B cell (primary cell): ENCODE data around the gene KCTD12. TPM values are rescaled to one million over a fixed set of nuclear protein-coding genes. Genes with fewer than 3 reads are reported as not detected.

Experiments
- ATAC-seq: fragments of 200-7000 bp; cut with Tn5 transposase; one replicate; pipeline ENCODE4 v1.10.0; 2021; ENCODE audit warnings: low read depth, mild to moderate bottlenecking, moderate number of reproducible peaks, moderate library complexity
- CTCF ChIA-PET: fragments of 350-600 bp; sonication (Branson Sonifier 250); formaldehyde crosslinking; loops from one replicate; lab custom pipeline; 2021; ENCODE audit warnings: antibody characterized with exemption, inconsistent platforms; lab: Charles Lee
- POLR2A ChIA-PET: fragments of 350-600 bp; sonication (Branson Sonifier 250); formaldehyde crosslinking; loops from one replicate; lab custom pipeline; 2021; ENCODE audit warnings: antibody characterized with exemption; lab: Charles Lee
- DNase-seq: peaks from one replicate; pipeline ENCODE4 v3.0.0; 2013
- H2AFZ ChIP-seq: 2 replicates; pipeline ENCODE4 v1.6.1; 2012; ENCODE audit warnings: mild to moderate bottlenecking, low read depth, low read length; ENCODE audit not compliant: insufficient read depth, poor library complexity, severe bottlenecking
- H3K27ac ChIP-seq, 2 donors: 1 replicate in 1 of 2; 2 replicates in 1 of 2; pipeline ENCODE4 v1.5.1; 2012 to 2013; ENCODE audit warnings: low read length in 2 of 2, mild to moderate bottlenecking in 2 of 2, moderate library complexity in 1 of 2
- H3K27me3 ChIP-seq, 4 experiments: fragments of 200-600 bp in 1 of 4; sonication (generic) in 1 of 4; replicated peaks in 1 of 4; 1 replicate in 2 of 4; 2 replicates in 2 of 4; pipeline versions ENCODE4 v1.6.1 to v1.7.0; 2013 to 2016; ENCODE audit warnings: low read length in 3 of 4, mild to moderate bottlenecking in 2 of 4, mixed read lengths in 1 of 4, moderate library complexity in 1 of 4; ENCODE audit not compliant: insufficient read depth in 4 of 4, control insufficient read depth in 3 of 4; ENCODE audit errors: control extremely low read depth in 1 of 4
- H3K36me3 ChIP-seq, 2 experiments: replicated peaks in 1 of 2; 1 replicate in 1 of 2; 2 replicates in 1 of 2; pipeline versions ENCODE4 v1.6.1 to v1.7.1; 2013; ENCODE audit warnings: low read length in 1 of 2; ENCODE audit not compliant: insufficient read depth in 2 of 2, control insufficient read depth in 1 of 2; ENCODE audit errors: control extremely low read depth in 1 of 2, extremely low read depth in 1 of 2
- H3K4me1 ChIP-seq, 2 donors: fragments of 200-600 bp in 1 of 2; sonication (generic) in 1 of 2; 1 replicate in 1 of 2; 2 replicates in 1 of 2; pipeline versions ENCODE4 v1.5.1 to v1.6.1; 2013 to 2017; ENCODE audit warnings: low read length in 2 of 2; ENCODE audit not compliant: control insufficient read depth in 2 of 2, insufficient read depth in 2 of 2
- H3K4me2 ChIP-seq: replicated peaks from 2 replicates; pipeline ENCODE3; 2012; ENCODE audit warnings: mild to moderate bottlenecking, low read depth, low read length; ENCODE audit not compliant: poor library complexity, severe bottlenecking
- H3K4me3 ChIP-seq, 5 experiments: fragments of 200-600 bp in 1 of 5; sonication (generic) in 1 of 5; 1 replicate in 3 of 5; 2 replicates in 2 of 5; pipeline versions ENCODE4 v1.5.1 to v1.7.0; 2011 to 2016; ENCODE audit warnings: low read length in 4 of 5, mild to moderate bottlenecking in 4 of 5, low read depth in 2 of 5, control low read depth in 1 of 5, moderate library complexity in 1 of 5; ENCODE audit not compliant: insufficient read depth in 1 of 5; ENCODE audit errors: control extremely low read depth in 1 of 5, extremely low read depth in 1 of 5
- H3K79me2 ChIP-seq: fragments of 200-600 bp; sonication (generic); one replicate; pipeline ENCODE4 v1.6.0; 2016; ENCODE audit warnings: low read length; ENCODE audit not compliant: control insufficient read depth, insufficient read depth
- H3K9ac ChIP-seq: fragments of 200-600 bp; sonication (generic); 2 replicates; pipeline ENCODE4 v1.6.1; 2017; ENCODE audit warnings: mild to moderate bottlenecking, low read length, moderate library complexity
- H3K9me3 ChIP-seq, 3 donors: one replicate each; pipeline versions ENCODE4 v1.6.1 to v1.7.1; 2013; ENCODE audit warnings: low read length in 2 of 3; ENCODE audit not compliant: control insufficient read depth in 2 of 3, insufficient read depth in 1 of 3; ENCODE audit errors: control extremely low read depth in 1 of 3
- H4K20me1 ChIP-seq: 2 replicates; pipeline ENCODE4 v1.6.0; 2012; ENCODE audit warnings: mild to moderate bottlenecking, low read length; ENCODE audit not compliant: insufficient read depth, control insufficient read depth, poor library complexity, severe bottlenecking
- H3K27ac Mint-ChIP-seq: one replicate; pipeline ENCODE4 v1.8.0; 2021; ENCODE audit warnings: mixed read lengths
- H3K27me3 Mint-ChIP-seq: one replicate; pipeline ENCODE4 v1.8.0; 2021; ENCODE audit warnings: mixed read lengths
- H3K4me1 Mint-ChIP-seq: one replicate; pipeline ENCODE4 v1.8.0; 2021; ENCODE audit warnings: mixed read lengths
- H3K4me3 Mint-ChIP-seq: one replicate; pipeline ENCODE4 v1.8.0; 2021; ENCODE audit warnings: mixed read lengths
- H3K9me3 Mint-ChIP-seq: one replicate; pipeline ENCODE4 v1.8.0; 2022; ENCODE audit warnings: mixed read lengths; ENCODE audit not compliant: insufficient read depth
- EZH2 ChIP-seq: IDR thresholded peaks from 2 replicates; pipeline ENCODE4 v1.6.1; 2012; ENCODE audit warnings: borderline replicate concordance, low read depth, mild to moderate bottlenecking, moderate library complexity, low read length; ENCODE audit not compliant: insufficient read depth, poor library complexity, severe bottlenecking
- WGBS: methylation state at CpG from one replicate; pipeline ENCODE4 v1.1.5; 2013; ENCODE audit warnings: missing lambda C conversion rate; ENCODE audit not compliant: insufficient coverage; 5-methylcytosine and 5-hydroxymethylcytosine counted together
- intact Hi-C: fragments of 100-400 bp; cut with micrococcal nuclease; formaldehyde crosslinking; loops from one replicate; pipeline ENCODE4 v1.10.0; 2022
- polyA plus RNA-seq: library from polyadenylated mRNA; depleted of rRNA; stranded (reverse); fragments of >200 nt; gene quantifications from 2 replicates; pipeline ENCODE4 v1.2.3, GENCODE V29; 2012
- total RNA-seq, 2 donors: library from RNA; stranded (reverse); fragments of 120-200 nt in 1 of 2; gene quantifications; 1 replicate in 1 of 2; 2 replicates in 1 of 2; pipeline versions ENCODE4 v1.2.3 to v1.2.4, GENCODE V29; 2013 to 2022
- TF ChIP-seq, protein P1 (sequence below): fragments of 200-600 bp; IDR thresholded peaks from one replicate; pipeline ENCODE4 v1.8.0; 2022; ENCODE audit warnings: antibody characterized with exemption, mild to moderate bottlenecking

KCTD12 gene
- total and polyA plus RNA-seq, 2 donors (not counting 1 experiment from before 2014, with no cell fraction given), result 1.8 to 6.2 TPM

DNA sequence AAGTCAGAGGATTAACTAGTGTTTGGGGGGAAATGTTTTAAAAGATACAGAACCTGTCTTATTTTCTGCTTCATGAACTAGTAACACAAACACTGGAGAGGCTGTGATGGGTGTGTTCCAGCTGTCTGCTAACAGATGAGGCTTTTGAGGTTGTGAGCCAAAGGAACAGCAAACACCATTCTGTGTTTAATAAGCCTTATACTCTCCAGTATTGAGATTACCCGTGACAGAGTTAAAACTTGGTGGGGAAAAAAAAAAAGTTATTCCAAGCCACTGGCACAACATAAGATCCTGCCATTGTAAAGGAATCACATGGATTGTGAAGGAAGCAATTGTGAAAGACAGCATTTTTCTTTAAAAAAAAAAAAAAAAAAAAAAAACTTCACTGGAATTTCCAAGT is 48.4 kb downstream of the KCTD12 start:
- H3K4me3 ChIP-seq, result no peak overlapping the region
- Mint-ChIP-seq H3K27me3 (peaks cover 31% of the 10 kb centered on the region), H3K27ac (no peak overlapping the region), H3K4me1 (no peaks in the 10 kb centered on the region), H3K4me3 (no peak overlapping the region), H3K9me3 (peaks cover 2% of the 10 kb centered on the region)
- POLR2A ChIA-PET, result no interaction called here
- H3K27me3 ChIP-seq, result no peaks in the 10 kb centered on the region
- no peak overlapping the region for H3K4me2 ChIP-seq
- H3K36me3 ChIP-seq, result no peaks in the 10 kb centered on the region
- H2AFZ ChIP-seq, result no peak overlapping the region
- intact Hi-C loops, result no loop called here
- no peaks in the 10 kb centered on the region for H3K79me2 ChIP-seq
- no peaks in the 10 kb centered on the region for H4K20me1 ChIP-seq
- no peak overlapping the region for H3K27ac ChIP-seq
- WGBS, result no CpG with 5 or more reads among the region's 1 CpG
- TF ChIP-seq EZH2, result no peak
- TF ChIP-seq, protein P1, sequence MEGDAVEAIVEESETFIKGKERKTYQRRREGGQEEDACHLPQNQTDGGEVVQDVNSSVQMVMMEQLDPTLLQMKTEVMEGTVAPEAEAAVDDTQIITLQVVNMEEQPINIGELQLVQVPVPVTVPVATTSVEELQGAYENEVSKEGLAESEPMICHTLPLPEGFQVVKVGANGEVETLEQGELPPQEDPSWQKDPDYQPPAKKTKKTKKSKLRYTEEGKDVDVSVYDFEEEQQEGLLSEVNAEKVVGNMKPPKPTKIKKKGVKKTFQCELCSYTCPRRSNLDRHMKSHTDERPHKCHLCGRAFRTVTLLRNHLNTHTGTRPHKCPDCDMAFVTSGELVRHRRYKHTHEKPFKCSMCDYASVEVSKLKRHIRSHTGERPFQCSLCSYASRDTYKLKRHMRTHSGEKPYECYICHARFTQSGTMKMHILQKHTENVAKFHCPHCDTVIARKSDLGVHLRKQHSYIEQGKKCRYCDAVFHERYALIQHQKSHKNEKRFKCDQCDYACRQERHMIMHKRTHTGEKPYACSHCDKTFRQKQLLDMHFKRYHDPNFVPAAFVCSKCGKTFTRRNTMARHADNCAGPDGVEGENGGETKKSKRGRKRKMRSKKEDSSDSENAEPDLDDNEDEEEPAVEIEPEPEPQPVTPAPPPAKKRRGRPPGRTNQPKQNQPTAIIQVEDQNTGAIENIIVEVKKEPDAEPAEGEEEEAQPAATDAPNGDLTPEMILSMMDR, result no peak
- DNase-seq (no peak), ATAC-seq (no peak)
- CTCF ChIA-PET, result no interaction called here
- no peak overlapping the region for H3K9ac ChIP-seq
- peaks cover 0 to 1% (median 0%) of the 10 kb centered on the region in 3 donors for H3K9me3 ChIP-seq
- no peaks in the 10 kb centered on the region for H3K4me1 ChIP-seq

- Histone ChIP-seq H3K4me3 (no peak overlapping the region), H3K79me2 (no peaks in the 10 kb centered on the region), H3K4me1 (no peaks in the 10 kb centered on the region), H2AFZ (no peak overlapping the region), H3K9ac (no peak overlapping the region), H3K9me3 (peaks cover 0 to under 1% (median 0%) of the 10 kb centered on the region in 3 donors), H3K27ac (no peak overlapping the region), H4K20me1 (no peaks in the 10 kb centered on the region), H3K27me3 (no peaks in the 10 kb centered on the region), H3K4me2 (no peak overlapping the region), H3K36me3 (no peaks in the 10 kb centered on the region)
- 86% methylated on average over 1 of the region's 1 CpG for WGBS
- ChIA-PET POLR2A (no interaction called here), CTCF (no interaction called here)
- TF ChIP-seq, protein P1, result no peak
- TF ChIP-seq EZH2, result no peak
- Mint-ChIP-seq H3K9me3 (no peaks in the 10 kb centered on the region), H3K4me1 (no peaks in the 10 kb centered on the region), H3K27me3 (peaks cover 21% of the 10 kb centered on the region), H3K4me3 (no peak overlapping the region), H3K27ac (no peak overlapping the region)
- no peak for DNase-seq
- no peak for ATAC-seq
- intact Hi-C loops, result no loop called here
These were observed 49.9 kb downstream of the KCTD12 start for GRCh38 chr13:76836311-76836710.
